GM23338 (cell line): Measurements from ENCODE around the gene WNT7A. TPM values are rescaled to one million over a fixed set of nuclear protein-coding genes. Genes with fewer than 3 reads are reported as not detected.

Experiments
- ATAC-seq: fragments of 200-7000 bp; cut with Tn5 transposase; 3 replicates; pipeline ENCODE4 v1.9.1; 2020
- DNase-seq: peaks from one replicate; pipeline ENCODE4 v3.0.0-alpha.2; 2015; ENCODE audit warnings: low spot score
- H2AFZ ChIP-seq: fragments of 200-600 bp; sonication (generic); 2 replicates; pipeline ENCODE4 v1.8.0; 2016; ENCODE audit warnings: antibody characterized with exemption, mild to moderate bottlenecking, moderate library complexity
- H3F3A ChIP-seq: fragments of 200-600 bp; sonication (generic); replicated peaks from 2 replicates; pipeline ENCODE4 v1.8.0; 2017; ENCODE audit warnings: antibody characterized with exemption, mixed run types, low read depth
- H3K27ac ChIP-seq: fragments of 200-600 bp; sonication (generic); 2 replicates; pipeline ENCODE4 v1.6.1; 2016; ENCODE audit warnings: low read depth
- H3K27me3 ChIP-seq: fragments of 200-600 bp; sonication (generic); 2 replicates; pipeline ENCODE4 v1.8.0; 2016; ENCODE audit warnings: mild to moderate bottlenecking, mixed run types, moderate library complexity; ENCODE audit not compliant: insufficient read depth
- H3K36me3 ChIP-seq: fragments of 200-600 bp; sonication (generic); 2 replicates; pipeline ENCODE4 v1.8.0; 2016; ENCODE audit warnings: mild to moderate bottlenecking; ENCODE audit not compliant: insufficient read depth
- H3K4me1 ChIP-seq: fragments of 200-600 bp; sonication (generic); 2 replicates; pipeline ENCODE4 v1.8.0; 2016; ENCODE audit warnings: mild to moderate bottlenecking, moderate library complexity; ENCODE audit not compliant: insufficient read depth
- H3K4me2 ChIP-seq: fragments of 200-600 bp; sonication (generic); 2 replicates; pipeline ENCODE4 v1.7.1; 2017; ENCODE audit warnings: mixed run types
- H3K4me3 ChIP-seq: fragments of 200-600 bp; sonication (generic); 2 replicates; pipeline ENCODE4 v1.6.1; 2016; ENCODE audit warnings: mixed run types
- H3K79me2 ChIP-seq: fragments of 200-600 bp; sonication (generic); replicated peaks from 2 replicates; pipeline ENCODE4 v1.8.0; 2017; ENCODE audit warnings: mild to moderate bottlenecking; ENCODE audit not compliant: insufficient read depth
- H3K9me2 ChIP-seq: fragments of 200-600 bp; sonication (generic); 2 replicates; pipeline ENCODE4 v1.8.0; 2017; ENCODE audit not compliant: insufficient read depth
- H4K20me1 ChIP-seq: fragments of 200-600 bp; sonication (generic); replicated peaks from 2 replicates; pipeline ENCODE4 v1.8.0; 2017; ENCODE audit warnings: mild to moderate bottlenecking; ENCODE audit not compliant: insufficient read depth
- H3K27ac Mint-ChIP-seq: 2 replicates; pipeline ENCODE4 v1.8.0; 2020; ENCODE audit warnings: inconsistent platforms, mild to moderate bottlenecking, moderate library complexity, mixed read lengths
- H3K27me3 Mint-ChIP-seq: 3 replicates; pipeline ENCODE4 v1.8.0; 2022; ENCODE audit warnings: low read depth, mild to moderate bottlenecking, moderate library complexity, mixed read lengths, inconsistent platforms; ENCODE audit not compliant: insufficient read depth, poor library complexity
- H3K36me3 Mint-ChIP-seq: 3 replicates; pipeline ENCODE4 v1.8.0; 2021; ENCODE audit warnings: low read depth, mild to moderate bottlenecking, inconsistent platforms, moderate library complexity, mixed read lengths
- H3K4me1 Mint-ChIP-seq: 3 replicates; pipeline ENCODE4 v1.8.0; 2020; ENCODE audit warnings: mild to moderate bottlenecking, inconsistent platforms, mixed read lengths
- H3K4me3 Mint-ChIP-seq: 3 replicates; pipeline ENCODE4 v1.8.0; 2021; ENCODE audit warnings: moderate library complexity, mild to moderate bottlenecking, inconsistent platforms, mixed read lengths
- H3K9me3 Mint-ChIP-seq: 3 replicates; pipeline ENCODE4 v1.8.0; 2020; ENCODE audit warnings: moderate library complexity, mild to moderate bottlenecking, inconsistent platforms, mixed read lengths
- CREB1 ChIP-seq: fragments of 250-450 bp; sonication (Bioruptor Pico); IDR thresholded peaks from 2 replicates; pipeline ENCODE4 v1.5.0; 2020; ENCODE audit warnings: low read depth, mild to moderate bottlenecking, moderate library complexity
- EZH2 ChIP-seq: fragments of 200-600 bp; sonication (generic); IDR thresholded peaks from one replicate; pipeline ENCODE4 v1.8.0; 2017; ENCODE audit warnings: antibody characterized with exemption, mild to moderate bottlenecking, low read depth; ENCODE audit not compliant: unreplicated experiment
- EZH2phosphoT487 ChIP-seq: fragments of 200-600 bp; sonication (generic); IDR thresholded peaks from one replicate; pipeline ENCODE4 v1.8.1; 2018; ENCODE audit warnings: antibody characterized with exemption; ENCODE audit not compliant: unreplicated experiment
- JUNB ChIP-seq: IDR thresholded peaks from one replicate; pipeline ENCODE4 v1.6.1; 2016; ENCODE audit warnings: antibody characterized with exemption; ENCODE audit not compliant: unreplicated experiment
- NANOG ChIP-seq: IDR thresholded peaks from 2 replicates; pipeline ENCODE4 v1.6.1; 2016; ENCODE audit warnings: antibody characterized with exemption, borderline replicate concordance
- POLR2AphosphoS5 ChIP-seq: IDR thresholded peaks from 2 replicates; pipeline ENCODE4 v1.6.1; 2016; ENCODE audit warnings: antibody characterized with exemption, low read depth
- STAT1 ChIP-seq: IDR thresholded peaks from one replicate; pipeline ENCODE4 v1.6.1; 2016; ENCODE audit warnings: antibody characterized with exemption; ENCODE audit not compliant: unreplicated experiment
- ZNF114 ChIP-seq: fragments of 250-450 bp; sonication (Bioruptor Pico); IDR thresholded peaks from 2 replicates; pipeline ENCODE4 v1.5.0; 2020; ENCODE audit warnings: mild to moderate bottlenecking, moderate library complexity
- ZNF331 ChIP-seq: fragments of 250-450 bp; sonication (Bioruptor Pico); IDR thresholded peaks from 2 replicates; pipeline ENCODE4 v1.5.0; 2020; ENCODE audit warnings: low read depth, mild to moderate bottlenecking, moderate library complexity
- polyA plus RNA-seq: library from polyadenylated mRNA; unstranded; fragments of >200 nt; fragmentation: Nextera tagmentation; extraction: Ambion mirVana; gene quantifications from 2 replicates; pipeline ENCODE4 v1.2.1, GENCODE V29; 2016
- total RNA-seq: library from RNA; depleted of rRNA; stranded (reverse); fragments of >200 nt; shearing (Covaris generic); gene quantifications from 2 replicates; pipeline ENCODE4 v1.2.3, GENCODE V29; 2014
- TF ChIP-seq, protein P1 (sequence below): fragments of 250-450 bp; sonication (Bioruptor Pico); IDR thresholded peaks from 2 replicates; pipeline ENCODE4 v1.5.0; 2020; ENCODE audit warnings: mild to moderate bottlenecking, moderate library complexity
- TF ChIP-seq, protein P2 (sequence below), 2 experiments: fragments of 200-600 bp in 1 of 2; sonication (generic) in 1 of 2; conservative IDR thresholded peaks; 2 replicates each; pipeline versions ENCODE4 v1.5.1 to v1.6.1; 2016 to 2017; ENCODE audit warnings: antibody characterized with exemption in 2 of 2, low read depth in 2 of 2, mild to moderate bottlenecking in 2 of 2, moderate library complexity in 1 of 2
- TF ChIP-seq, protein P3 (sequence below): IDR thresholded peaks from one replicate; pipeline ENCODE4 v1.6.1; 2018; ENCODE audit warnings: antibody characterized with exemption; ENCODE audit not compliant: unreplicated experiment
- TF ChIP-seq, protein P4 (sequence below): IDR thresholded peaks from 2 replicates; pipeline ENCODE4 v1.6.1; 2016; ENCODE audit warnings: antibody characterized with exemption

The WNT7A gene
- total and polyA plus RNA-seq, 2 experiments from 2014 or later = not detected

DNA sequence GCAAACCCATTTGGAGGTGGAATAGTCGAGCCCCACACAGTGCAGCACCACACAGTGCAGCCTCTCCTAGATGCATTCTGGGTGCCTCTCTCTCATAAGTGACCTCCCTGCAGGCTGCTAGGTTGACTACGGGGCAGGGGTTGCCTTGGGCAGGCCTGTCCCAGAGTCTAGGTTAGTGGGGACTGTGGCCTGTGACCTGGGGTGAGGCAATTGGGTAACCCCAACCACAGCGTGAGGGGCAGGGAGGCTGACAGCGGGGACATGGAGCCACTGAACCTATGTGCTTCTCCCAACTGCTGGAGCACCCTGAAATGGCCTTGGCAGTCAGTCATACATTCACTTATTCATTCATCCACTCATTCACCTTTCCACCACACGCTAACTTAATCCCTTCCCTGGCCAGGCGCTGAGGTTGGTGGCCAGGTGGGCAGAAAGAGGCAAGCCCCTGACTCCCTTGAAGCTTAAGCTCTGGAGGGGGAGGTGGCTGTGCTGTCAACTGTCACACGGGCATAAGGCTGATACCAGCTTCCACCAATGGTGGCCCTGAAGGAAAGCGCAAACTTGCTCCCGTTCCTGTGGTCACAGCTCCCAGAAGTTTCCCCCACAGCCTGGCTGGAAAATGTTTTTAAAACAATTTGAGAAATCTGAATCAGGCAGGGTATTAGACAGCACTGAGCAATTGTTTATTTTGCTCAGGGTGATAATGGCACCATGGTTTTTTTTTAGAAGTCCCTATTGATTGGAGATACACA is 46.2 kb downstream of the WNT7A start:
- H3K4me3 Mint-ChIP-seq = no peak overlapping the region
- Histone ChIP-seq H3K4me1 (no peaks in the 10 kb centered on the region), H2AFZ (no peak overlapping the region), H3K27me3 (no peaks in the 10 kb centered on the region), H4K20me1 (no peaks in the 10 kb centered on the region), H3K4me3 (no peak overlapping the region), H3K9me2 (no peaks in the 10 kb centered on the region), H3K79me2 (no peaks in the 10 kb centered on the region), H3K4me2 (no peak overlapping the region), H3K27ac (no peak overlapping the region), H3F3A (no peaks in the 10 kb centered on the region), H3K36me3 (no peaks in the 10 kb centered on the region)
- DNase-seq (no peak), ATAC-seq (no peak)
- H3K9me3 Mint-ChIP-seq = no peaks in the 10 kb centered on the region
- H3K27me3 Mint-ChIP-seq = peaks cover 12% of the 10 kb centered on the region
- H3K36me3 Mint-ChIP-seq = no peaks in the 10 kb centered on the region; the same call in 2 of the 3 replicates
- TF ChIP-seq, protein P1, sequence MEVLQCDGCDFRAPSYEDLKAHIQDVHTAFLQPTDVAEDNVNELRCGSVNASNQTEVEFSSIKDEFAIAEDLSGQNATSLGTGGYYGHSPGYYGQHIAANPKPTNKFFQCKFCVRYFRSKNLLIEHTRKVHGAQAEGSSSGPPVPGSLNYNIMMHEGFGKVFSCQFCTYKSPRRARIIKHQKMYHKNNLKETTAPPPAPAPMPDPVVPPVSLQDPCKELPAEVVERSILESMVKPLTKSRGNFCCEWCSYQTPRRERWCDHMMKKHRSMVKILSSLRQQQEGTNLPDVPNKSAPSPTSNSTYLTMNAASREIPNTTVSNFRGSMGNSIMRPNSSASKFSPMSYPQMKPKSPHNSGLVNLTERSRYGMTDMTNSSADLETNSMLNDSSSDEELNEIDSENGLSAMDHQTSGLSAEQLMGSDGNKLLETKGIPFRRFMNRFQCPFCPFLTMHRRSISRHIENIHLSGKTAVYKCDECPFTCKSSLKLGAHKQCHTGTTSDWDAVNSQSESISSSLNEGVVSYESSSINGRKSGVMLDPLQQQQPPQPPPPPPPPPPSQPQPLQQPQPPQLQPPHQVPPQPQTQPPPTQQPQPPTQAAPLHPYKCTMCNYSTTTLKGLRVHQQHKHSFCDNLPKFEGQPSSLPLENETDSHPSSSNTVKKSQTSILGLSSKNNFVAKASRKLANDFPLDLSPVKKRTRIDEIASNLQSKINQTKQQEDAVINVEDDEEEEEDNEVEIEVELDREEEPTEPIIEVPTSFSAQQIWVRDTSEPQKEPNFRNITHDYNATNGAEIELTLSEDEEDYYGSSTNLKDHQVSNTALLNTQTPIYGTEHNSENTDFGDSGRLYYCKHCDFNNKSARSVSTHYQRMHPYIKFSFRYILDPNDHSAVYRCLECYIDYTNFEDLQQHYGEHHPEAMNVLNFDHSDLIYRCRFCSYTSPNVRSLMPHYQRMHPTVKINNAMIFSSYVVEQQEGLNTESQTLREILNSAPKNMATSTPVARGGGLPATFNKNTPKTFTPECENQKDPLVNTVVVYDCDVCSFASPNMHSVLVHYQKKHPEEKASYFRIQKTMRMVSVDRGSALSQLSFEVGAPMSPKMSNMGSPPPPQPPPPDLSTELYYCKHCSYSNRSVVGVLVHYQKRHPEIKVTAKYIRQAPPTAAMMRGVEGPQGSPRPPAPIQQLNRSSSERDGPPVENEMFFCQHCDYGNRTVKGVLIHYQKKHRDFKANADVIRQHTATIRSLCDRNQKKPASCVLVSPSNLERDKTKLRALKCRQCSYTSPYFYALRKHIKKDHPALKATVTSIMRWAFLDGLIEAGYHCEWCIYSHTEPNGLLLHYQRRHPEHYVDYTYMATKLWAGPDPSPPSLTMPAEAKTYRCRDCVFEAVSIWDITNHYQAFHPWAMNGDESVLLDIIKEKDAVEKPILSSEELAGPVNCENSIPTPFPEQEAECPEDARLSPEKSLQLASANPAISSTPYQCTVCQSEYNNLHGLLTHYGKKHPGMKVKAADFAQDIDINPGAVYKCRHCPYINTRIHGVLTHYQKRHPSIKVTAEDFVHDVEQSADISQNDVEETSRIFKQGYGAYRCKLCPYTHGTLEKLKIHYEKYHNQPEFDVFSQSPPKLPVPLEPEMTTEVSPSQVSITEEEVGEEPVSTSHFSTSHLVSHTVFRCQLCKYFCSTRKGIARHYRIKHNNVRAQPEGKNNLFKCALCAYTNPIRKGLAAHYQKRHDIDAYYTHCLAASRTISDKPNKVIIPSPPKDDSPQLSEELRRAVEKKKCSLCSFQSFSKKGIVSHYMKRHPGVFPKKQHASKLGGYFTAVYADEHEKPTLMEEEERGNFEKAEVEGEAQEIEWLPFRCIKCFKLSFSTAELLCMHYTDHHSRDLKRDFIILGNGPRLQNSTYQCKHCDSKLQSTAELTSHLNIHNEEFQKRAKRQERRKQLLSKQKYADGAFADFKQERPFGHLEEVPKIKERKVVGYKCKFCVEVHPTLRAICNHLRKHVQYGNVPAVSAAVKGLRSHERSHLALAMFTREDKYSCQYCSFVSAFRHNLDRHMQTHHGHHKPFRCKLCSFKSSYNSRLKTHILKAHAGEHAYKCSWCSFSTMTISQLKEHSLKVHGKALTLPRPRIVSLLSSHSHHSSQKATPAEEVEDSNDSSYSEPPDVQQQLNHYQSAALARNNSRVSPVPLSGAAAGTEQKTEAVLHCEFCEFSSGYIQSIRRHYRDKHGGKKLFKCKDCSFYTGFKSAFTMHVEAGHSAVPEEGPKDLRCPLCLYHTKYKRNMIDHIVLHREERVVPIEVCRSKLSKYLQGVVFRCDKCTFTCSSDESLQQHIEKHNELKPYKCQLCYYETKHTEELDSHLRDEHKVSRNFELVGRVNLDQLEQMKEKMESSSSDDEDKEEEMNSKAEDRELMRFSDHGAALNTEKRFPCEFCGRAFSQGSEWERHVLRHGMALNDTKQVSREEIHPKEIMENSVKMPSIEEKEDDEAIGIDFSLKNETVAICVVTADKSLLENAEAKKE (CRISPR knock-in tag) = no peak
- TF ChIP-seq CREB1 (CRISPR knock-in tag) (no peak), EZH2 (no peak), ZNF114 (CRISPR knock-in tag) (no peak), NANOG (no peak), POLR2AphosphoS5 (no peak), STAT1 (no peak), ZNF331 (no peak), EZH2phosphoT487 (no peak), JUNB (no peak)
- TF ChIP-seq, protein P2, sequence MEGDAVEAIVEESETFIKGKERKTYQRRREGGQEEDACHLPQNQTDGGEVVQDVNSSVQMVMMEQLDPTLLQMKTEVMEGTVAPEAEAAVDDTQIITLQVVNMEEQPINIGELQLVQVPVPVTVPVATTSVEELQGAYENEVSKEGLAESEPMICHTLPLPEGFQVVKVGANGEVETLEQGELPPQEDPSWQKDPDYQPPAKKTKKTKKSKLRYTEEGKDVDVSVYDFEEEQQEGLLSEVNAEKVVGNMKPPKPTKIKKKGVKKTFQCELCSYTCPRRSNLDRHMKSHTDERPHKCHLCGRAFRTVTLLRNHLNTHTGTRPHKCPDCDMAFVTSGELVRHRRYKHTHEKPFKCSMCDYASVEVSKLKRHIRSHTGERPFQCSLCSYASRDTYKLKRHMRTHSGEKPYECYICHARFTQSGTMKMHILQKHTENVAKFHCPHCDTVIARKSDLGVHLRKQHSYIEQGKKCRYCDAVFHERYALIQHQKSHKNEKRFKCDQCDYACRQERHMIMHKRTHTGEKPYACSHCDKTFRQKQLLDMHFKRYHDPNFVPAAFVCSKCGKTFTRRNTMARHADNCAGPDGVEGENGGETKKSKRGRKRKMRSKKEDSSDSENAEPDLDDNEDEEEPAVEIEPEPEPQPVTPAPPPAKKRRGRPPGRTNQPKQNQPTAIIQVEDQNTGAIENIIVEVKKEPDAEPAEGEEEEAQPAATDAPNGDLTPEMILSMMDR (conservative IDR thresholded peaks at IDR 0.05; ENCODE audit: low read depth in 2 of 2) = no peak
- TF ChIP-seq, protein P3, sequence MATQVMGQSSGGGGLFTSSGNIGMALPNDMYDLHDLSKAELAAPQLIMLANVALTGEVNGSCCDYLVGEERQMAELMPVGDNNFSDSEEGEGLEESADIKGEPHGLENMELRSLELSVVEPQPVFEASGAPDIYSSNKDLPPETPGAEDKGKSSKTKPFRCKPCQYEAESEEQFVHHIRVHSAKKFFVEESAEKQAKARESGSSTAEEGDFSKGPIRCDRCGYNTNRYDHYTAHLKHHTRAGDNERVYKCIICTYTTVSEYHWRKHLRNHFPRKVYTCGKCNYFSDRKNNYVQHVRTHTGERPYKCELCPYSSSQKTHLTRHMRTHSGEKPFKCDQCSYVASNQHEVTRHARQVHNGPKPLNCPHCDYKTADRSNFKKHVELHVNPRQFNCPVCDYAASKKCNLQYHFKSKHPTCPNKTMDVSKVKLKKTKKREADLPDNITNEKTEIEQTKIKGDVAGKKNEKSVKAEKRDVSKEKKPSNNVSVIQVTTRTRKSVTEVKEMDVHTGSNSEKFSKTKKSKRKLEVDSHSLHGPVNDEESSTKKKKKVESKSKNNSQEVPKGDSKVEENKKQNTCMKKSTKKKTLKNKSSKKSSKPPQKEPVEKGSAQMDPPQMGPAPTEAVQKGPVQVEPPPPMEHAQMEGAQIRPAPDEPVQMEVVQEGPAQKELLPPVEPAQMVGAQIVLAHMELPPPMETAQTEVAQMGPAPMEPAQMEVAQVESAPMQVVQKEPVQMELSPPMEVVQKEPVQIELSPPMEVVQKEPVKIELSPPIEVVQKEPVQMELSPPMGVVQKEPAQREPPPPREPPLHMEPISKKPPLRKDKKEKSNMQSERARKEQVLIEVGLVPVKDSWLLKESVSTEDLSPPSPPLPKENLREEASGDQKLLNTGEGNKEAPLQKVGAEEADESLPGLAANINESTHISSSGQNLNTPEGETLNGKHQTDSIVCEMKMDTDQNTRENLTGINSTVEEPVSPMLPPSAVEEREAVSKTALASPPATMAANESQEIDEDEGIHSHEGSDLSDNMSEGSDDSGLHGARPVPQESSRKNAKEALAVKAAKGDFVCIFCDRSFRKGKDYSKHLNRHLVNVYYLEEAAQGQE = no peak
- TF ChIP-seq, protein P4, sequence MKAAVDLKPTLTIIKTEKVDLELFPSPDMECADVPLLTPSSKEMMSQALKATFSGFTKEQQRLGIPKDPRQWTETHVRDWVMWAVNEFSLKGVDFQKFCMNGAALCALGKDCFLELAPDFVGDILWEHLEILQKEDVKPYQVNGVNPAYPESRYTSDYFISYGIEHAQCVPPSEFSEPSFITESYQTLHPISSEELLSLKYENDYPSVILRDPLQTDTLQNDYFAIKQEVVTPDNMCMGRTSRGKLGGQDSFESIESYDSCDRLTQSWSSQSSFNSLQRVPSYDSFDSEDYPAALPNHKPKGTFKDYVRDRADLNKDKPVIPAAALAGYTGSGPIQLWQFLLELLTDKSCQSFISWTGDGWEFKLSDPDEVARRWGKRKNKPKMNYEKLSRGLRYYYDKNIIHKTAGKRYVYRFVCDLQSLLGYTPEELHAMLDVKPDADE = no peak
- H3K27ac Mint-ChIP-seq = no peak overlapping the region
- H3K4me1 Mint-ChIP-seq = peaks cover 3% of the 10 kb centered on the region; the same call in 1 of the 3 replicates
